Astrocyte (in vitro differentiated cells and primary cell): ENCODE results near the gene OR7C1. TPM values are rescaled to one million over a fixed set of nuclear protein-coding genes. Genes with fewer than 3 reads are reported as not detected.
"Not testable (repeated sequence)": the region's sequence is repeated elsewhere in the genome, so short reads cannot be mapped to it uniquely, and the experiment has no call there.

Experiments
- DNase-seq: peaks from one replicate; pipeline ENCODE4 v3.0.0-alpha.2; 2010; ENCODE audit warnings: low read depth
- FAIRE-seq: peaks from 2 replicates; lab custom pipeline; 2011; peaks lifted over from hg19 to GRCh38; lab: Jason Lieb, UNC
- H2AFZ ChIP-seq: 2 replicates; pipeline ENCODE4 v1.6.0; 2012; ENCODE audit warnings: low read depth, low read length, inconsistent platforms
- H3K27ac ChIP-seq: 2 replicates; pipeline ENCODE4 v1.5.1; 2011; ENCODE audit warnings: low read depth, low read length, inconsistent platforms
- H3K27me3 ChIP-seq: 2 replicates; pipeline ENCODE4 v1.6.0; 2011; ENCODE audit warnings: low read length, inconsistent platforms; ENCODE audit not compliant: insufficient read depth
- H3K36me3 ChIP-seq: 2 replicates; pipeline ENCODE4 v1.5.1; 2011; ENCODE audit warnings: low read length, inconsistent platforms; ENCODE audit not compliant: insufficient read depth
- H3K4me1 ChIP-seq: 2 replicates; pipeline ENCODE4 v1.5.1; 2011; ENCODE audit warnings: low read length, inconsistent platforms; ENCODE audit not compliant: insufficient read depth
- H3K4me2 ChIP-seq: 2 replicates; pipeline ENCODE4 v1.6.0; 2012; ENCODE audit warnings: low read length, inconsistent platforms
- H3K4me3 ChIP-seq: 2 replicates; pipeline ENCODE4 v1.5.1; 2011; ENCODE audit warnings: low read depth, mild to moderate bottlenecking, low read length, inconsistent platforms; ENCODE audit not compliant: insufficient read depth
- H3K79me2 ChIP-seq: 2 replicates; pipeline ENCODE4 v1.6.0; 2012; ENCODE audit warnings: mild to moderate bottlenecking, low read length, inconsistent platforms; ENCODE audit not compliant: insufficient read depth
- H3K9ac ChIP-seq: 2 replicates; pipeline ENCODE4 v1.6.0; 2012; ENCODE audit warnings: mild to moderate bottlenecking, low read length, inconsistent platforms
- H3K9me3 ChIP-seq: 2 replicates; pipeline ENCODE4 v1.5.1; 2012; ENCODE audit warnings: low read depth, mild to moderate bottlenecking, low read length, inconsistent platforms; ENCODE audit not compliant: insufficient read depth
- H4K20me1 ChIP-seq: 2 replicates; pipeline ENCODE4 v1.6.0; 2012; ENCODE audit warnings: low read length, inconsistent platforms; ENCODE audit not compliant: insufficient read depth
- H3K27ac Mint-ChIP-seq: one replicate; pipeline ENCODE4 v1.8.0; 2021; ENCODE audit warnings: mild to moderate bottlenecking, mixed read lengths; ENCODE audit not compliant: unreplicated experiment
- H3K27me3 Mint-ChIP-seq: one replicate; pipeline ENCODE4 v1.8.0; 2021; ENCODE audit warnings: low read depth, mixed read lengths; ENCODE audit not compliant: unreplicated experiment
- H3K36me3 Mint-ChIP-seq: one replicate; pipeline ENCODE4 v1.8.0; 2021; ENCODE audit warnings: low read depth, mixed read lengths; ENCODE audit not compliant: unreplicated experiment
- H3K4me1 Mint-ChIP-seq: one replicate; pipeline ENCODE4 v1.8.0; 2021; ENCODE audit warnings: low read depth, mixed read lengths; ENCODE audit not compliant: unreplicated experiment
- H3K4me3 Mint-ChIP-seq: one replicate; pipeline ENCODE4 v1.8.0; 2021; ENCODE audit warnings: mild to moderate bottlenecking, moderate library complexity, mixed read lengths; ENCODE audit not compliant: unreplicated experiment
- H3K9me3 Mint-ChIP-seq: one replicate; pipeline ENCODE4 v1.8.0; 2021; ENCODE audit warnings: mild to moderate bottlenecking, mixed read lengths; ENCODE audit not compliant: unreplicated experiment
- CTCF ChIP-seq: IDR thresholded peaks from 2 replicates; pipeline ENCODE4 v1.5.1; 2011; ENCODE audit warnings: low read depth, mild to moderate bottlenecking, inconsistent platforms, low read length, moderate library complexity; ENCODE audit not compliant: insufficient read depth
- EZH2 ChIP-seq: IDR thresholded peaks from 2 replicates; pipeline ENCODE4 v1.6.1; 2012; ENCODE audit warnings: mild to moderate bottlenecking, low read length, inconsistent platforms; ENCODE audit not compliant: insufficient read depth
- total RNA-seq: library from RNA; stranded (reverse); gene quantifications from 2 replicates; pipeline ENCODE4 v1.2.1, GENCODE V29; 2021

Gene OR7C1
- total RNA-seq, 1 donor from 2014 or later, result not detected

DNA sequence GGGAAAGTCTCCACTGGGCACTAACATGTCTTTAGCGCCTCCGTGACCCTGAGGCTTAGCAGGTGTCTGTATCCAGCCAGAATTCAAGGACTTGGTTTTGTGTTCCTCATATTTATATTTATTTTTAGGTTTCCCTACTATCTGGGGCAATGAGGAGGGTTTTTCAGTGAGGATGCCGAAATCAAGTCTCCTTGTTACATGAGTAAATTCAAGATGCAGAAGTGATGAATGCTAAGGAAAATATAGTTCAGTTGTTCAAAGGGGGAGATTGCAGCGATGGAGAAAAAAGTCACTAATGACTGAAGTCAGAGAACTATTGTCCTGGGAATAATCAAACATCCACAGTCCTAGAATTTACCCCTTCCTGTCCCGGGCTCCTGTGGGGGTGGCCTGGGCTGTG, 55.8 kb downstream of the OR7C1 start:
- DNase-seq (no peak), FAIRE-seq (no peak)
- TF ChIP-seq CTCF (no peak), EZH2 (no peak)
- Histone ChIP-seq H2AFZ (no peak overlapping the region), H3K4me2 (no peak overlapping the region), H4K20me1 (no peaks in the 10 kb centered on the region), H3K36me3 (no peaks in the 10 kb centered on the region), H3K9ac (no peak overlapping the region), H3K27ac (no peak overlapping the region), H3K27me3 (no peaks in the 10 kb centered on the region), H3K4me1 (no peaks in the 10 kb centered on the region), H3K4me3 (no peak overlapping the region), H3K9me3 (no peaks in the 10 kb centered on the region), H3K79me2 (no peaks in the 10 kb centered on the region)
- Mint-ChIP-seq H3K9me3 (no peaks in the 10 kb centered on the region), H3K4me3 (no peak overlapping the region), H3K36me3 (no peaks in the 10 kb centered on the region), H3K4me1 (no peaks in the 10 kb centered on the region), H3K27ac (no peak overlapping the region), H3K27me3 (peaks cover 20% of the 10 kb centered on the region)

DNA sequence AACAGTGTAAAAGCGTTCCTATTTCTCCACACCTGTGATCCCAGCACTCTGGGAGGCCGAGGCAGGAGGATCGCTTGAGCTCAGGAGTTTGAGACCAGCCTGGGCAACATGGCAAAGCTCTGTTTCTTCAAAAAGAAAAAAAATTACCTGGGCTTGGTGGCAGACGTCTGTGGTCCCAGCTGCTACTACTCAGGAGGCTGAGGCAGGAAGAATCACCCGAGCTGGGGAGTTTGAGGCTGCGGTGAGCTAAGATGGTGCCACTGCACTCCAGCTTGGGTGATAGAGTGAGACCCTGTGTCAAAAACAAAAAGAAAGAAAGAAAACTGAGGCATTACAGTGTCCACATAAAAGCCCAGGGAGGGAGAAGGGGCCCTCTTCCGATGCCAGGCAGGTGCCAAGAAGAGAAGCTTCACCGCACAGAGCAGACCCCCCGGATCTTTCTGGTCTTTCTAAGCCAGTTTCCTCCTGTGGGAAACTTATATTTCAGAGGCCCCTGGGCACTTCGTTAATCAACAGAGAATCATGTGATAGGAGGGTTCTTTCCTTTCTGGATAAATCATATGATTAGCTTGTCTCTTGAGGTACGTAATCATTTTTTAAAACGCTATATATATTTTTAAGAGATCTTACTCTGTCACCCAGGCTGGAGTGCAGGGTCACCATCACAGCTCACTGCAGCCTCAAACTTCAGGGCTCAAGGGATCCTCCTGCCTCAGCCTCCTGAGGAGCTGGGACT, 56.7 kb downstream of the OR7C1 start, which contains the start of gene ADGRE2:
TSS of gene ADGRE2 (minus strand) at position 451 of the 736 bp plus-strand sequence. CDS start 1,804 bp downstream, outside the sequence.
- H2AFZ ChIP-seq, result not testable (repeated sequence)
- H3K27me3 Mint-ChIP-seq, result peaks cover 26% of the 10 kb centered on the region

GRCh38 chr19:14777645-14778044, 57.3 kb downstream of the OR7C1 start:
- H3K4me2 ChIP-seq, H3K27ac Mint-ChIP-seq, H3K79me2 ChIP-seq, H3K4me3 ChIP-seq, H3K36me3 ChIP-seq, H3K27ac ChIP-seq, DNase-seq, H3K27me3 ChIP-seq, H2AFZ ChIP-seq, H3K4me1 ChIP-seq, H3K4me1 Mint-ChIP-seq, H3K4me3 Mint-ChIP-seq, FAIRE-seq, H3K9me3 Mint-ChIP-seq, H3K9ac ChIP-seq, H3K9me3 ChIP-seq, H3K36me3 Mint-ChIP-seq, H4K20me1 ChIP-seq: not testable (repeated sequence)
- peaks cover 27% of the 10 kb centered on the region for H3K27me3 Mint-ChIP-seq

More for the DNA sequence above, 56.7 kb downstream of the OR7C1 start, which contains the start of gene ADGRE2:
- not testable (repeated sequence) for H3K4me1 Mint-ChIP-seq, H3K27ac ChIP-seq, H3K4me3 Mint-ChIP-seq, H3K27ac Mint-ChIP-seq, H3K4me1 ChIP-seq, H3K4me3 ChIP-seq, H3K9me3 ChIP-seq, H3K9ac ChIP-seq, DNase-seq, H3K4me2 ChIP-seq, H3K9me3 Mint-ChIP-seq, H3K27me3 ChIP-seq, H3K36me3 ChIP-seq, H3K36me3 Mint-ChIP-seq, FAIRE-seq, H4K20me1 ChIP-seq, H3K79me2 ChIP-seq
